Measurements from ENCODE around the gene CELF2. TPM values are rescaled to one million over a fixed set of nuclear protein-coding genes. Genes with fewer than 3 reads are reported as not detected.

CELF2 gene
- total RNA-seq, 1 experiment from 2014 or later, result 0.27 TPM

GRCh38 chr10:11341283-11341960 lies 323.8 kb downstream of the CELF2 start:
- no peak for TF ChIP-seq CTCF (IDR thresholded peaks at IDR 0.05; ENCODE audit: insufficient read depth in 1 of 2, low read depth in 1 of 2, low read length in 1 of 2, severe bottlenecking in 1 of 2, unreplicated experiment in 1 of 2)
- DNase-seq, result no peak
- Mint-ChIP-seq H3K27ac (ENCODE audit: unreplicated experiment) (no peak overlapping the region), H3K4me1 (ENCODE audit: low read depth, unreplicated experiment) (peaks cover 6% of the 10 kb centered on the region), H3K4me3 (ENCODE audit: unreplicated experiment) (no peak overlapping the region), H3K36me3 (ENCODE audit: insufficient read depth, unreplicated experiment) (no peaks in the 10 kb centered on the region), H3K9me3 (ENCODE audit: unreplicated experiment) (no peaks in the 10 kb centered on the region), H3K27me3 (ENCODE audit: insufficient read depth, unreplicated experiment) (no peaks in the 10 kb centered on the region)
- Histone ChIP-seq H3K4me1 (no peaks in the 10 kb centered on the region), H3K9me3 (no peaks in the 10 kb centered on the region), H3K4me3 (ENCODE audit: low read depth, low read length) (no peak overlapping the region), H3K36me3 (ENCODE audit: control insufficient read depth, insufficient read depth, low read length) (no peaks in the 10 kb centered on the region), H3K27me3 (replicated peaks; ENCODE audit: control insufficient read depth, insufficient read depth, low read length) (no peaks in the 10 kb centered on the region)
- intact Hi-C loops (cut with micrococcal nuclease; ENCODE audit: unreplicated experiment), result no loop called here
- ChIA-PET CTCF (no interaction called here), POLR2A (interaction anchor here (0.7 kb wide), 1 partner anchor 1517 kb away, joined by 3 read pairs; no protein-coding TSS in a partner anchor)
- BruUV-seq (replicated peaks), result no TSS peak

- peaks cover 6% of the 10 kb centered on the region for H3K4me1 Mint-ChIP-seq (ENCODE audit: low read depth, unreplicated experiment)
- Histone ChIP-seq H3K4me1 (no peaks in the 10 kb centered on the region), H3K27me3 (replicated peaks; ENCODE audit: control insufficient read depth, insufficient read depth, low read length) (no peaks in the 10 kb centered on the region), H3K4me3 (ENCODE audit: low read depth, low read length) (no peak overlapping the region), H3K36me3 (ENCODE audit: control insufficient read depth, insufficient read depth, low read length) (no peaks in the 10 kb centered on the region), H3K9me3 (peaks cover 12% of the 10 kb centered on the region; the same call in 1 of the 2 replicates)
- no peak overlapping the region for H3K27ac Mint-ChIP-seq (ENCODE audit: unreplicated experiment)
- no peaks in the 10 kb centered on the region for H3K36me3 Mint-ChIP-seq (ENCODE audit: insufficient read depth, unreplicated experiment)
- ChIA-PET POLR2A (no interaction called here), CTCF (no interaction called here)
- peaks cover 17% of the 10 kb centered on the region for H3K9me3 Mint-ChIP-seq (ENCODE audit: unreplicated experiment)
- no peak for TF ChIP-seq CTCF (IDR thresholded peaks at IDR 0.05; ENCODE audit: insufficient read depth in 1 of 2, low read depth in 1 of 2, low read length in 1 of 2, severe bottlenecking in 1 of 2, unreplicated experiment in 1 of 2)
- no peak for DNase-seq
- intact Hi-C loops (cut with micrococcal nuclease; ENCODE audit: unreplicated experiment), result no loop called here
- no peaks in the 10 kb centered on the region for H3K27me3 Mint-ChIP-seq (ENCODE audit: insufficient read depth, unreplicated experiment)
- H3K4me3 Mint-ChIP-seq (ENCODE audit: unreplicated experiment), result no peak overlapping the region
- BruUV-seq (replicated peaks), result no TSS peak
These were observed 326.4 kb downstream of the CELF2 start for GRCh38 chr10:11344081-11344480.

DNA sequence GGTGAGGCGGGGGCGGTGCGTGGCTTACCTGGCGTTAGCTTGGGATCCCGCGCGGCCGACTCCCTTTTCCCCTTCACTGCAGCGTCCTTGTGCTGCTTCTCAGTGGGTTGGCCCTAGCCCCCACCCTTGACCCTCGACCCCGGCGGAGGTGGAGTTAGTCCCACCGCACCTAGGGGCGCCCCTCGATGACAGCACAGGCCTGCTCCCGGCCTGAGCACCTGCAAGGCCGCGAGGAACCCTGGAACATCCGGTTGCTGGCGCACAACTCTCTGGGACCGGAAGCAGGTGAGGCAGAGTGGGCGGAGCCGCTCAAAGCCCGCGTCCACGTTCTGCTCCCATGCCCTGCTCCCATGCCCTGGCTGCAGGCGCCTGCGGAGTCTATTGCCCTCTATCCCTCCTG lies 326.9 kb downstream of the CELF2 start:
- Mint-ChIP-seq H3K4me1 (ENCODE audit: low read depth, unreplicated experiment) (peaks cover 6% of the 10 kb centered on the region), H3K27ac (ENCODE audit: unreplicated experiment) (no peak overlapping the region), H3K36me3 (ENCODE audit: insufficient read depth, unreplicated experiment) (no peaks in the 10 kb centered on the region), H3K9me3 (ENCODE audit: unreplicated experiment) (peaks cover 17% of the 10 kb centered on the region), H3K27me3 (ENCODE audit: insufficient read depth, unreplicated experiment) (no peaks in the 10 kb centered on the region), H3K4me3 (ENCODE audit: unreplicated experiment) (no peak overlapping the region)
- Histone ChIP-seq H3K4me3 (ENCODE audit: low read depth, low read length) (no peak overlapping the region), H3K36me3 (ENCODE audit: control insufficient read depth, insufficient read depth, low read length) (no peaks in the 10 kb centered on the region), H3K4me1 (no peaks in the 10 kb centered on the region), H3K27me3 (replicated peaks; ENCODE audit: control insufficient read depth, insufficient read depth, low read length) (no peaks in the 10 kb centered on the region), H3K9me3 (peaks cover 12% of the 10 kb centered on the region; the same call in 1 of the 2 replicates)
- POLR2A ChIA-PET, result no interaction called here
- CTCF ChIA-PET, result no interaction called here
- no peak for DNase-seq
- TF ChIP-seq CTCF (IDR thresholded peaks at IDR 0.05; ENCODE audit: insufficient read depth in 1 of 2, low read depth in 1 of 2, low read length in 1 of 2, severe bottlenecking in 1 of 2, unreplicated experiment in 1 of 2), result no peak
- BruUV-seq (replicated peaks), result no TSS peak
- intact Hi-C loops (cut with micrococcal nuclease; ENCODE audit: unreplicated experiment), result no loop called here
